Globus pallidus (tissue), 1 donor: ENCODE results near the gene COL8A2.

ENCODE experiments used
- DNase-seq: peaks from one replicate; pipeline ENCODE4 v3.0.0-alpha.2; 2015; ENCODE audit warnings: low spot score

COL8A2 gene

GRCh38 chr1:36114371-36114770 is 10.7 kb downstream of the COL8A2 start:
- no peak for DNase-seq

GRCh38 chr1:36112823-36113222 is 12.2 kb downstream of the COL8A2 start:
- no peak for DNase-seq

GRCh38 chr1:36111151-36111550 is 13.9 kb downstream of the COL8A2 start:
- DNase-seq, result no peak

GRCh38 chr1:36109041-36109679 is 15.9 kb downstream of the COL8A2 start:
- DNase-seq, result no peak

- no peak for DNase-seq
Observed at GRCh38 chr1:36108314-36108713, 16.7 kb downstream of the COL8A2 start.

GRCh38 chr1:36107394-36107793 is 17.6 kb downstream of the COL8A2 start:
- DNase-seq, result no peak

GRCh38 chr1:36106269-36106668 is 18.8 kb downstream of the COL8A2 start:
- DNase-seq, result no peak

GRCh38 chr1:36101546-36101945 is 23.5 kb downstream of the COL8A2 start:
- DNase-seq, result no peak

GRCh38 chr1:36100376-36100775 is 24.6 kb downstream of the COL8A2 start:
- DNase-seq, result no peak

GRCh38 chr1:36099681-36100341 is 25.2 kb downstream of the COL8A2 start:
- DNase-seq, result peak; percentile 59

GRCh38 chr1:36098650-36099365 is 26.2 kb downstream of the COL8A2 start:
- no peak for DNase-seq

GRCh38 chr1:36097693-36098585 is 27.1 kb downstream of the COL8A2 start:
- no peak for DNase-seq

- no peak for DNase-seq
Observed at GRCh38 chr1:36096500-36097432, 28.3 kb downstream of the COL8A2 start.

- DNase-seq, result no peak
Observed at GRCh38 chr1:36095760-36096405, 29.1 kb downstream of the COL8A2 start.

- DNase-seq, result no peak
Observed at GRCh38 chr1:36094621-36095061, 30.4 kb downstream of the COL8A2 start.

- DNase-seq, result peak; percentile 97
Observed at GRCh38 chr1:36093929-36094328, 31.1 kb downstream of the COL8A2 start.

- no peak for DNase-seq
Observed at GRCh38 chr1:36093226-36093625, 31.8 kb downstream of the COL8A2 start.

- no peak for DNase-seq
Observed at GRCh38 chr1:36092798-36093185, 32.2 kb downstream of the COL8A2 start.

- no peak for DNase-seq
Observed at GRCh38 chr1:36092166-36092797, 32.7 kb downstream of the COL8A2 start.

- DNase-seq, result no peak
Observed at GRCh38 chr1:36091698-36092097, 33.3 kb downstream of the COL8A2 start.
